HG03354 (cell line): ENCODE data around the gene ELMO3.

Source experiments
- ATAC-seq: cut with Tn5 transposase; IDR thresholded peaks from one replicate; pipeline ENCODE4 v1.9.1; 2021; ENCODE audit warnings: mild to moderate bottlenecking; ENCODE audit not compliant: unreplicated experiment, poor library complexity, severe bottlenecking

Gene ELMO3

GRCh38 chr16:67192781-67193361 lies 6.1 kb upstream of the ELMO3 start:
- no peak for ATAC-seq

GRCh38 chr16:67193536-67193935 lies 5.4 kb upstream of the ELMO3 start:
- no peak for ATAC-seq

GRCh38 chr16:67194260-67194659 lies 4.7 kb upstream of the ELMO3 start:
- ATAC-seq, result no peak

- ATAC-seq, result no peak
Observed at GRCh38 chr16:67195676-67196075, 3.3 kb upstream of the ELMO3 start.

GRCh38 chr16:67196881-67197280 lies 2.0 kb upstream of the ELMO3 start:
- ATAC-seq, result no peak

GRCh38 chr16:67197704-67198103 lies 1.2 kb upstream of the ELMO3 start:
- ATAC-seq, result no peak

- no peak for ATAC-seq
Observed at GRCh38 chr16:67198238-67198734, 645 bp upstream of the ELMO3 start.

GRCh38 chr16:67199808-67200198 lies 872 bp downstream of the ELMO3 start:
- no peak for ATAC-seq

GRCh38 chr16:67200491-67200890 lies 1.6 kb downstream of the ELMO3 start:
- ATAC-seq, result no peak

GRCh38 chr16:67201411-67202345 lies 2.7 kb downstream of the ELMO3 start:
- ATAC-seq, result no peak

GRCh38 chr16:67202426-67202825 lies 3.5 kb downstream of the ELMO3 start:
- no peak for ATAC-seq

- ATAC-seq, result no peak
Observed at GRCh38 chr16:67202956-67203493, 4.1 kb downstream of the ELMO3 start.

GRCh38 chr16:67204076-67204475 lies 5.1 kb downstream of the ELMO3 start:
- ATAC-seq, result no peak

GRCh38 chr16:67206129-67206837 lies 7.4 kb downstream of the ELMO3 start:
- ATAC-seq, result no peak

- no peak for ATAC-seq
Observed at GRCh38 chr16:67206838-67207248, 7.9 kb downstream of the ELMO3 start.

- no peak for ATAC-seq
Observed at GRCh38 chr16:67207249-67208091, 8.5 kb downstream of the ELMO3 start.

- no peak for ATAC-seq
Observed at GRCh38 chr16:67208154-67208896, 9.4 kb downstream of the ELMO3 start.

- ATAC-seq, result no peak
Observed at GRCh38 chr16:67209565-67209964, 10.6 kb downstream of the ELMO3 start.
